Choroid plexus epithelial cell (primary cell): ENCODE results near the gene CUL4A.

Experiments
- DNase-seq: peaks from one replicate; pipeline ENCODE4 v3.0.0-alpha.2; 2010; ENCODE audit warnings: low read depth
- H3K4me3 ChIP-seq: 2 replicates; pipeline ENCODE4 v1.5.1; 2011; ENCODE audit warnings: low read depth, mild to moderate bottlenecking, control low read depth, low read length, moderate library complexity
- CTCF ChIP-seq: conservative IDR thresholded peaks from 2 replicates; pipeline ENCODE4 v1.5.1; 2011; ENCODE audit warnings: low read depth, mild to moderate bottlenecking, control low read depth, inconsistent platforms, low read length, moderate library complexity

Gene CUL4A

GRCh38 chr13:113201815-113202214 is 7.6 kb upstream of the CUL4A start:
- TF ChIP-seq CTCF, result no peak
- H3K4me3 ChIP-seq, result no peak overlapping the region
- DNase-seq, result no peak

GRCh38 chr13:113202912-113203311 is 6.5 kb upstream of the CUL4A start:
- no peak for TF ChIP-seq CTCF

GRCh38 chr13:113203507-113204377 is 5.7 kb upstream of the CUL4A start:
- no peak overlapping the region for H3K4me3 ChIP-seq
- TF ChIP-seq CTCF, result no peak
- no peak for DNase-seq

More at GRCh38 chr13:113202912-113203311, 6.5 kb upstream of the CUL4A start:
- H3K4me3 ChIP-seq, result no peak overlapping the region
- DNase-seq, result no peak

GRCh38 chr13:113204378-113204734 is 5.1 kb upstream of the CUL4A start:
- H3K4me3 ChIP-seq, result no peak overlapping the region
- DNase-seq, result no peak
- TF ChIP-seq CTCF, result no peak

- TF ChIP-seq CTCF, result no peak
- H3K4me3 ChIP-seq, result no peak overlapping the region
- peak; percentile 53 for DNase-seq
Observed at GRCh38 chr13:113205428-113205931, 3.9 kb upstream of the CUL4A start.

GRCh38 chr13:113207460-113207859 is 2.0 kb upstream of the CUL4A start:
- TF ChIP-seq CTCF, result no peak
- H3K4me3 ChIP-seq, result peak overlapping the region; percentile 89
- no peak for DNase-seq
